WERI-Rb-1 (cell line): Measurements from ENCODE around the gene SIGLEC6.

Source experiments
- DNase-seq: peaks from one replicate; pipeline ENCODE4 v3.0.0-alpha.2; 2020
- H3K27ac ChIP-seq: fragments of 250-450 bp; sonication (Bioruptor Pico); 2 replicates; pipeline ENCODE4 v1.5.1; 2020; ENCODE audit warnings: mild to moderate bottlenecking, moderate library complexity
- H3K27me3 ChIP-seq: fragments of 250-450 bp; sonication (Bioruptor Pico); 2 replicates; pipeline ENCODE4 v1.5.1; 2021; ENCODE audit warnings: mild to moderate bottlenecking, low read depth, moderate library complexity; ENCODE audit not compliant: insufficient read depth, severe bottlenecking
- H3K36me3 ChIP-seq: fragments of 250-450 bp; sonication (Bioruptor Pico); 2 replicates; pipeline ENCODE4 v1.5.1; 2020; ENCODE audit warnings: mild to moderate bottlenecking, moderate library complexity
- H3K4me3 ChIP-seq: 2 replicates; pipeline ENCODE4 v1.5.1; 2011; ENCODE audit warnings: low read depth, mild to moderate bottlenecking, control low read depth, low read length
- H3K9me3 ChIP-seq: fragments of 250-450 bp; sonication (Bioruptor Pico); 2 replicates; pipeline ENCODE4 v1.5.1; 2021; ENCODE audit warnings: mild to moderate bottlenecking, moderate library complexity; ENCODE audit not compliant: severe bottlenecking
- TF ChIP-seq, protein P1 (sequence below): IDR thresholded peaks from 2 replicates; pipeline ENCODE4 v1.5.1; 2011; ENCODE audit warnings: low read depth, mild to moderate bottlenecking, control low read depth, inconsistent platforms, low read length

SIGLEC6 gene

DNA sequence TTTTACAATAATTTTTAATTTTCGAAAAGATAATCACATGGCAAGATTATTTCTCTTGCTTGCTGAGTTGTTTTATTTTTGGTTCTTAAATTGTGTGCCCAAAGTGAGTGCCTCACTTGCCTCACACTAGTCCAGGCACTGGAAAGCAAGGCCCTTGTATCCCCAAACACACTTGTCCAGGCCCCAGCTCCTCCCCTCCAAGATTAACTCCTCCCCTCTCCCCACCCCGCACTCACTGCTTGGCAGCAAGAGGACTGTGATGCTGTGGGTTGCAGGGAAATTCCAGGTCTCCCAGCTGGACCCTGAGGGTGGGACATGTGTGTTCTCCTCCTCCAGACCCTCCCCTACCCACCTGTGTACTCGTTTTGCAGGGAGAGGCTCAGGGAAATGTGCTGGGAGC lies 33.8 kb downstream of the SIGLEC6 start:
- TF ChIP-seq, protein P1, sequence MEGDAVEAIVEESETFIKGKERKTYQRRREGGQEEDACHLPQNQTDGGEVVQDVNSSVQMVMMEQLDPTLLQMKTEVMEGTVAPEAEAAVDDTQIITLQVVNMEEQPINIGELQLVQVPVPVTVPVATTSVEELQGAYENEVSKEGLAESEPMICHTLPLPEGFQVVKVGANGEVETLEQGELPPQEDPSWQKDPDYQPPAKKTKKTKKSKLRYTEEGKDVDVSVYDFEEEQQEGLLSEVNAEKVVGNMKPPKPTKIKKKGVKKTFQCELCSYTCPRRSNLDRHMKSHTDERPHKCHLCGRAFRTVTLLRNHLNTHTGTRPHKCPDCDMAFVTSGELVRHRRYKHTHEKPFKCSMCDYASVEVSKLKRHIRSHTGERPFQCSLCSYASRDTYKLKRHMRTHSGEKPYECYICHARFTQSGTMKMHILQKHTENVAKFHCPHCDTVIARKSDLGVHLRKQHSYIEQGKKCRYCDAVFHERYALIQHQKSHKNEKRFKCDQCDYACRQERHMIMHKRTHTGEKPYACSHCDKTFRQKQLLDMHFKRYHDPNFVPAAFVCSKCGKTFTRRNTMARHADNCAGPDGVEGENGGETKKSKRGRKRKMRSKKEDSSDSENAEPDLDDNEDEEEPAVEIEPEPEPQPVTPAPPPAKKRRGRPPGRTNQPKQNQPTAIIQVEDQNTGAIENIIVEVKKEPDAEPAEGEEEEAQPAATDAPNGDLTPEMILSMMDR: no peak
- H3K9me3 ChIP-seq: no peaks in the 10 kb centered on the region
- no peaks in the 10 kb centered on the region for H3K36me3 ChIP-seq
- no peak for DNase-seq
- H3K27me3 ChIP-seq: peaks cover 84% of the 10 kb centered on the region
- no peak overlapping the region for H3K4me3 ChIP-seq
- H3K27ac ChIP-seq: no peak overlapping the region

DNA sequence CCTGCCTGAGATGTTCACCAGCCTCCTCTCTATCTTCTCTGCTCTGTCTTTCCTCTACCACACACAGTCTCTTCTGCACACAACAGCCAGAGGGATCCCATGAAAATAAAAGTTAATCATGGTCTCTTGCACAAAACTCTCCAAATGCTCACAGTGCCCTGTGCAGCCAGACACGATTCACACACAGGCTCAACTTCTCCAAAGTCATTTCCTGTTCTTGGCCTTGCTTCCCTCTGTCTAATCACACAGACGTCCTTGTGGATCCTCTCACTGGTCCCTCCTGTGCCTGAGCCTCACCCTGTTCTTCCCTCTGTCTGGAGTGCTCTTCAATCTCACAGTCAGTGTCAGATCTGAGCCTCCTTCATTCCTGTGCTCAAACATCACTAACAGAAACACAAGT lies 37.7 kb downstream of the SIGLEC6 start:
- Histone ChIP-seq H3K27ac (no peak overlapping the region), H3K36me3 (no peaks in the 10 kb centered on the region), H3K27me3 (peaks cover 89% of the 10 kb centered on the region), H3K9me3 (no peaks in the 10 kb centered on the region), H3K4me3 (no peak overlapping the region)
- TF ChIP-seq, protein P1: no peak
- no peak for DNase-seq

DNA sequence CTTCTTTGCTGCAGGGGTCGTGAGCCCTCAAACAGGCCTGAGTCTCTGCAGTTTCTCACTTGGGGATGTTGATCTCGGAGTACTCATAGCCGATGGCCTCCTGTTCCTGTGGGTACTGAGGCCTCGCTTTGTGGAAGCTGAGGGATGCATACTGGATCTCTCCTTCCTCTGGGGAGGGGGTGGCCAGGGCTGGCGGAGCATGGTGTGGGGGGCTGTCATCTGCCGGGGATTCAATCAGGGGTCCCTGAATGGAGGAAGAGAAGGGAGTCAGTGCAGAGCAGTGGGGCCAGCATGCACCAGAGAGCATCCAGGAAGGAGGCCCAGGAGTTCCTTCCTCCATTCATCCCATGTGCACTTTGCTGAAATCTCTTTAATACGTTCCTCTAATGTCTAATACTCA lies 39.9 kb downstream of the SIGLEC6 start:
- Histone ChIP-seq H3K27me3 (peaks cover 85% of the 10 kb centered on the region), H3K4me3 (no peak overlapping the region), H3K9me3 (no peaks in the 10 kb centered on the region), H3K27ac (no peak overlapping the region), H3K36me3 (no peaks in the 10 kb centered on the region)
- TF ChIP-seq, protein P1: no peak
- no peak for DNase-seq

DNA sequence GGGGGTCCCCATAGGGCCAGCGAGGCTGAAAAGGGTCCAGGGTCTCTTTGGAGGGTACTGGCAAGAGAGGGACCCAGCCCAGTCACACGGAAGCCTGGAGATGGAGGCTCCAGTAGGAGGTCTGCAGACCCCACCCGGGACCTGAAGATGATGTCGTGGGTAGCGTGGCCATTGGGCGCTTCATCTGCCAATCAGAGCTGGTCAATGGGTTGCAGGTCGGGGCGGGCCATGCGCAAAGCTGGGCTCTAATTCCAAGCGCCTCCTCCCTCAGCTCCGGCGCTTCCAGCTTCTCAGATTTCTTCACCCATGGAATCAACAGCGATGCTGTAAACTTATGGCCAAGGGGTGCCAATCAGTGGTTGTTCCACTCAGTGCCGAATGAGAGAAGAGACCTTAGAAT lies 40.8 kb downstream of the SIGLEC6 start:
- DNase-seq: no peak
- no peaks in the 10 kb centered on the region for H3K9me3 ChIP-seq

DNA sequence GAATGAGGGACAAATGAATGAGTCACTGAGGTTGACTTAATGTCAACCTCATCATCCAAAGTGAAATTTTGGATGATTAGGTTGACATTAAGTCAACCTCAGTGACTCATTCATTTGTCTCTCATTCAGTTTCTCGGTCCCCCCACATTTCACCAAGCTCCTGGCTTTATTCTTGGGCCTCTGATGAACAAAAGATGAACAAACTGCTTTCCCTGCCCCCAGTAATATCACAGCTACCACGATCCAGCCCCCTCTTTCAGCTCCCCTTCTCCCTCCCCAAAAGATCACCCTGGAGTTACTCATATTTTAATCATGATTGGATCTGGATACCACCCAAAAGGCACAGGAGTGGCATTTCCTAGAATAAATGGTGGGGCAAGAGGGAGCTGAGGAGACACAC lies 42.4 kb downstream of the SIGLEC6 start:
- TF ChIP-seq, protein P1: no peak
- Histone ChIP-seq H3K36me3 (no peaks in the 10 kb centered on the region), H3K4me3 (no peak overlapping the region), H3K27ac (no peak overlapping the region), H3K9me3 (no peaks in the 10 kb centered on the region), H3K27me3 (peaks cover 89% of the 10 kb centered on the region)
- DNase-seq: no peak

More for the DNA sequence above, 40.8 kb downstream of the SIGLEC6 start:
- Histone ChIP-seq H3K27ac (no peak overlapping the region), H3K4me3 (no peak overlapping the region), H3K36me3 (no peaks in the 10 kb centered on the region), H3K27me3 (peaks cover 84% of the 10 kb centered on the region)
- TF ChIP-seq, protein P1: no peak

DNA sequence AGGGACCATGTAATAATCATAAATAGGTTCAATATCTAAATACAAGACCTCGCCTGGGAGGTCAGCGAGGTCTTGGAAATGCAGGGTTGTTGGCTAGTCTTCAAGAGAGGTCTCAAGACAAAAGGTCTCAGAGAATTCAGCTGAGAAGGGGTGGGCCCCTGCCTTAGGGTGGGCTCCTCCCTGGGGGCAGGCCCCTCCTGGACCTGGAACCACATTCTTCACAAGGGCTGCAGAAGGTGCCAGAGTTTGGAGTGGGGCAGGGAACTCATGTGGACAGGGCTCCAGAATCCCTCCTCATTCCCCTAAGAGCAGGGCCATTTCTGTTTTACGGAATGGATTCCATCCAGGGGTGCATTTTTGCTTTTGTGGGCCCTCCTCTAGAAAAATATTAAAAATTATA lies 43.0 kb downstream of the SIGLEC6 start:
- no peaks in the 10 kb centered on the region for H3K9me3 ChIP-seq
- H3K36me3 ChIP-seq: no peaks in the 10 kb centered on the region
- no peak for DNase-seq
- no peak overlapping the region for H3K27ac ChIP-seq
- peaks cover 88% of the 10 kb centered on the region for H3K27me3 ChIP-seq
- TF ChIP-seq, protein P1: no peak
- H3K4me3 ChIP-seq: no peak overlapping the region
